Neural crest cell (in vitro differentiated cells): ENCODE measurements around the gene TGM2. TPM values are rescaled to one million over a fixed set of nuclear protein-coding genes. Genes with fewer than 3 reads are reported as not detected.

Experiments
- DNase-seq: peaks from one replicate; pipeline ENCODE4 v3.0.0; 2021; ENCODE audit warnings: low read depth, mixed read lengths, low spot score
- H3K27ac Mint-ChIP-seq: one replicate; pipeline ENCODE4 v1.8.0; 2021; ENCODE audit warnings: mild to moderate bottlenecking, mixed read lengths; ENCODE audit not compliant: unreplicated experiment
- H3K27me3 Mint-ChIP-seq: 2 replicates; pipeline ENCODE4 v1.8.0; 2021; ENCODE audit warnings: low read depth, mild to moderate bottlenecking, mixed read lengths
- H3K36me3 Mint-ChIP-seq: 2 replicates; pipeline ENCODE4 v1.8.0; 2021; ENCODE audit warnings: low read depth, mild to moderate bottlenecking, mixed read lengths
- H3K4me1 Mint-ChIP-seq: 2 replicates; pipeline ENCODE4 v1.8.0; 2021; ENCODE audit warnings: mixed read lengths
- H3K4me3 Mint-ChIP-seq: one replicate; pipeline ENCODE4 v1.8.0; 2021; ENCODE audit warnings: mild to moderate bottlenecking, mixed read lengths
- H3K9me3 Mint-ChIP-seq: 2 replicates; pipeline ENCODE4 v1.8.0; 2021; ENCODE audit warnings: mixed read lengths
- CTCF ChIP-seq: fragments of 200-600 bp; sonication (generic); conservative IDR thresholded peaks from 2 replicates; pipeline ENCODE4 v1.5.0; 2021; ENCODE audit warnings: antibody characterized with exemption, mild to moderate bottlenecking
- total RNA-seq: library from RNA; stranded (reverse); gene quantifications from 2 replicates; pipeline ENCODE4 v1.2.1, GENCODE V29; 2021

The TGM2 gene
- total RNA-seq, 1 donor from 2014 or later, result 1.4 TPM

- H3K27ac Mint-ChIP-seq, result no peak overlapping the region
- no peak overlapping the region for H3K4me3 Mint-ChIP-seq
- H3K9me3 Mint-ChIP-seq, result peaks cover 4% of the 10 kb centered on the region
- no peaks in the 10 kb centered on the region for H3K36me3 Mint-ChIP-seq
- TF ChIP-seq CTCF, result no peak
- peaks cover 6% of the 10 kb centered on the region for H3K4me1 Mint-ChIP-seq
- DNase-seq, result no peak
- no peaks in the 10 kb centered on the region for H3K27me3 Mint-ChIP-seq
Observed at GRCh38 chr20:38197619-38198018, 32.5 kb upstream of the TGM2 start.

GRCh38 chr20:38197217-38197616 lies 32.1 kb upstream of the TGM2 start:
- H3K9me3 Mint-ChIP-seq, result peaks cover 4% of the 10 kb centered on the region
- peaks cover 6% of the 10 kb centered on the region for H3K4me1 Mint-ChIP-seq
- DNase-seq, result no peak
- H3K27ac Mint-ChIP-seq, result no peak overlapping the region
- H3K4me3 Mint-ChIP-seq, result no peak overlapping the region
- TF ChIP-seq CTCF, result no peak
- H3K36me3 Mint-ChIP-seq, result no peaks in the 10 kb centered on the region
- H3K27me3 Mint-ChIP-seq, result no peaks in the 10 kb centered on the region

- Mint-ChIP-seq H3K4me1 (peaks cover 6% of the 10 kb centered on the region), H3K27me3 (no peaks in the 10 kb centered on the region), H3K36me3 (no peaks in the 10 kb centered on the region), H3K4me3 (no peak overlapping the region), H3K27ac (no peak overlapping the region), H3K9me3 (peaks cover 4% of the 10 kb centered on the region)
- TF ChIP-seq CTCF, result no peak
- no peak for DNase-seq
Observed at GRCh38 chr20:38196592-38196991, 31.5 kb upstream of the TGM2 start.

- no peak for TF ChIP-seq CTCF
- Mint-ChIP-seq H3K36me3 (no peaks in the 10 kb centered on the region), H3K4me1 (peaks cover 6% of the 10 kb centered on the region), H3K4me3 (no peak overlapping the region), H3K9me3 (peaks cover 4% of the 10 kb centered on the region), H3K27ac (peak overlapping the region; percentile 75), H3K27me3 (no peaks in the 10 kb centered on the region)
- no peak for DNase-seq
Observed at GRCh38 chr20:38196076-38196475, 31.0 kb upstream of the TGM2 start.

- DNase-seq, result no peak
- H3K27ac Mint-ChIP-seq, result no peak overlapping the region
- peaks cover 4% of the 10 kb centered on the region for H3K9me3 Mint-ChIP-seq
- H3K4me1 Mint-ChIP-seq, result peaks cover 6% of the 10 kb centered on the region
- no peaks in the 10 kb centered on the region for H3K36me3 Mint-ChIP-seq
- TF ChIP-seq CTCF, result no peak
- no peaks in the 10 kb centered on the region for H3K27me3 Mint-ChIP-seq
- no peak overlapping the region for H3K4me3 Mint-ChIP-seq
Observed at GRCh38 chr20:38195521-38195920, 30.5 kb upstream of the TGM2 start.

GRCh38 chr20:38194971-38195504 lies 30.0 kb upstream of the TGM2 start:
- no peak overlapping the region for H3K4me3 Mint-ChIP-seq
- no peaks in the 10 kb centered on the region for H3K27me3 Mint-ChIP-seq
- H3K27ac Mint-ChIP-seq, result no peak overlapping the region

More at GRCh38 chr20:38194971-38195504, 30.0 kb upstream of the TGM2 start:
- DNase-seq, result no peak
- Mint-ChIP-seq H3K4me1 (peaks cover 6% of the 10 kb centered on the region), H3K9me3 (peaks cover 4% of the 10 kb centered on the region), H3K36me3 (no peaks in the 10 kb centered on the region)
- no peak for TF ChIP-seq CTCF
